Measurements from ENCODE around the gene PSME2. TPM values are rescaled to one million over a fixed set of nuclear protein-coding genes. Genes with fewer than 3 reads are reported as not detected.

The PSME2 gene
- polyA plus RNA-seq, 1 experiment: 165 TPM

DNA sequence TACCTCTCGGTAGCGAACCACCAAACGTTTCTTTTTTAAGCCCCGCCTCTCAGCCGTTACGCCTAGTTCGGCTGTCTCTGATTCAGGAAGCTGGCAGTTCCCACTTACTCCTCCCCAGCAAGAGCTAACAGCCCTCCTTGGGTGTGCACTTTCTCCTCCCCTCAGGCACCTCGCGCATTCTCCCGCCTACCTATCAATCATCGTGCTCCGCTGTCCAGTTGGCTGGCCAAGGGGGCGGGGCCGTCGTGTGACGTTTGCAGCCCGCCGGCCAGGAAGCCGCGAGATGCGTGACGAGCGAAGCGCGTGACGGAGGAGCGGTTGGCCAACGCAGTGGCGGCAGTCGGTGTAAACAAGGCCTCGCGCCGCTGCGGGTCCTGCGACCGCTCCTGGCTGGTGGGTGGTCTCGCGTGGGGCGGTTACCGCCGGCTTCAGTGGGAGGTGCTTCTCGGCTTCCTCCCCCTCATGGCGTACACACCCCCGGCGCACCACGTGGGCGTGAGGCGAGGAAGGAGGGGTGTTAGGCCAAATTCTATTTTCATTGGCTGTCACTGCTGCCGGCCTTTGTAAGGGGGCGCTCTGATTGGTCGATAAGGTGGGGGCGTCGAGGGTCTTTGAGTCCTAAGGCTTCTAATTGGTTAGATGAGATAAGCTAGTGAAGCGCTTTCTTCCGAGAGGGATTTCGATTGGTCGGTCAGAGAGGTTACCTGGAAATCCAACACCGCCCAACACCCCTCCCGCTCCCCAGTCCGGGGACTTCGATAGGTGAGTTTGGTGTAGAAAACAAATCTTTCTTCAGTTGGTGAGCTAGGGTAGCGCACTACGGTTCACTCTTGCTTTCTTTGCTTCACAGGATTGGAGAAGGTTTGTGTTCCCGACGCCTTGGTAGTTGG, 31.6 kb downstream of the PSME2 start, which contains the start of the genes DCAF11 and NRL:
DCAF11 (plus strand) TSS at position 246 of the 890 bp plus-strand sequence. CDS start 818 bp downstream, outside the sequence.
NRL (minus strand) TSS at position 418 of the 890 bp plus-strand sequence. CDS start 32,101 bp downstream, outside the sequence.
- TF ChIP-seq, protein P1, sequence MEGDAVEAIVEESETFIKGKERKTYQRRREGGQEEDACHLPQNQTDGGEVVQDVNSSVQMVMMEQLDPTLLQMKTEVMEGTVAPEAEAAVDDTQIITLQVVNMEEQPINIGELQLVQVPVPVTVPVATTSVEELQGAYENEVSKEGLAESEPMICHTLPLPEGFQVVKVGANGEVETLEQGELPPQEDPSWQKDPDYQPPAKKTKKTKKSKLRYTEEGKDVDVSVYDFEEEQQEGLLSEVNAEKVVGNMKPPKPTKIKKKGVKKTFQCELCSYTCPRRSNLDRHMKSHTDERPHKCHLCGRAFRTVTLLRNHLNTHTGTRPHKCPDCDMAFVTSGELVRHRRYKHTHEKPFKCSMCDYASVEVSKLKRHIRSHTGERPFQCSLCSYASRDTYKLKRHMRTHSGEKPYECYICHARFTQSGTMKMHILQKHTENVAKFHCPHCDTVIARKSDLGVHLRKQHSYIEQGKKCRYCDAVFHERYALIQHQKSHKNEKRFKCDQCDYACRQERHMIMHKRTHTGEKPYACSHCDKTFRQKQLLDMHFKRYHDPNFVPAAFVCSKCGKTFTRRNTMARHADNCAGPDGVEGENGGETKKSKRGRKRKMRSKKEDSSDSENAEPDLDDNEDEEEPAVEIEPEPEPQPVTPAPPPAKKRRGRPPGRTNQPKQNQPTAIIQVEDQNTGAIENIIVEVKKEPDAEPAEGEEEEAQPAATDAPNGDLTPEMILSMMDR (IDR thresholded peaks at IDR 0.05; ENCODE audit: insufficient read depth, low read depth, low read length): no peak
- H3K27me3 ChIP-seq (ENCODE audit: control insufficient read depth, insufficient read depth, low read length): no peaks in the 10 kb centered on the region
- peak; percentile 99 for DNase-seq (ENCODE audit: low read depth)
- H3K36me3 ChIP-seq (ENCODE audit: control insufficient read depth, insufficient read depth, low read length): peaks cover 11% of the 10 kb centered on the region
- CTCF ChIA-PET: interaction anchor here (1.0 to 2.6 kb wide), 7 partner anchors 21 to 317 kb away, joined by 3 to 15 read pairs (median 4); partner anchors contain the start of genes IRF9 and PCK2
- POLR2A ChIA-PET: interaction anchor here (0.6 to 1.2 kb wide), 6 partner anchors 9 to 317 kb away, joined by 3 to 6 read pairs (median 4); partner anchors contain the start of genes PCK2, PSME1, PSME2 and RNF31
- peak within 1 kb of the TSS; percentile 70 for H3K4me3 ChIP-seq (ENCODE audit: low read depth, low read length)

DNA sequence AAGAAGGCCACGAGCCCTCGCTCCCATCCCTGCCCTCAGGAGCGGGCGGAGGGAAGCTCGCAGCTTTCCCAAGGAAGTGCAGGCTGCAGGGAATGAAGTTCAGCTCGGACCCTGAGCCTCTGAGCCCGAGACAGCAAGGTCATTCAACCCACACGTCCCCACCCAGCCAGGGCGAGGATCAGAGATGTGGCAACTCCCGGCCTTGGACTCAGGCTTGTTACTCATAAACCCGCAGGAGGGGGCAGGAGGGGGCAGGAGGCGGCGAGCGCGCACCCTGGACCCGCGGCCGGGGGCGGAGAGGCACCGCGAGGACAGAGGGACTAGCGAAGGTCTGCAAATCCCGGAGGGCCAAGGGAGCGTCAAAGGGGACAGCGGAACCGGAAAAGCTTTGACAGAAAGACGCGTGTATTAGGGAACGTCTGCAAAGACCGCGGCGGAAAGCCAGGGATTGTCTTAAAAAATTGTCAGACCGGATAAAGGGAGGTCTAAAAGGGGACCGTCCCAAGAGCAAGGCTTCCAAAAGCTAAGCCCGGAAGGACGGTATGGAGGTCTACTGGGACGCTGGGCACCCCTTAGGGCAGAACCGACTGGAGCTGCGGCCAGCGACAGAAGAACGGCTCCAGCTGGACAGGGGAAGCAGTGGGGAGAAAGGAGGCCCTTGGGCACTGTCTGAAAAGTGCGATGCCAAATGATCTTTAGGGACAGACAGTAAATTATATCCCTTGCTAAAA, 32.4 kb downstream of the PSME2 start:
- peak; percentile 54 for DNase-seq (ENCODE audit: low read depth)
- H3K36me3 ChIP-seq (ENCODE audit: control insufficient read depth, insufficient read depth, low read length): peaks cover 7% of the 10 kb centered on the region; the same call in 1 of the 2 replicates
- ChIA-PET POLR2A (interaction anchor here (0.5 to 1.2 kb wide), 7 partner anchors 8 to 1131 kb away, joined by 3 to 6 read pairs (median 4); partner anchors contain the start of genes AJUBA, PCK2, PSME2 and RNF31), CTCF (interaction anchor here (1.0 to 2.6 kb wide), 6 partner anchors 20 to 317 kb away, joined by 3 to 15 read pairs (median 6); partner anchors contain the start of genes IRF9 and PCK2)
- TF ChIP-seq, protein P1 (IDR thresholded peaks at IDR 0.05; ENCODE audit: insufficient read depth, low read depth, low read length): no peak
- H3K27me3 ChIP-seq (ENCODE audit: control insufficient read depth, insufficient read depth, low read length): no peaks in the 10 kb centered on the region
- peak overlapping the region; percentile 59 for H3K4me3 ChIP-seq (ENCODE audit: low read depth, low read length)

GRCh38 chr14:24113379-24113800, 33.0 kb downstream of the PSME2 start:
- POLR2A ChIA-PET: interaction anchor here (0.5 to 1.1 kb wide), 2 partner anchors 18 to 1131 kb away, joined by 3 to 4 read pairs; partner anchors contain the start of gene AJUBA
- TF ChIP-seq, protein P1 (IDR thresholded peaks at IDR 0.05; ENCODE audit: insufficient read depth, low read depth, low read length): no peak
- H3K27me3 ChIP-seq (ENCODE audit: control insufficient read depth, insufficient read depth, low read length): no peaks in the 10 kb centered on the region
- CTCF ChIA-PET: interaction anchor here (2.3 to 2.6 kb wide), 3 partner anchors 47 to 184 kb away, joined by 7 to 15 read pairs (median 11); partner anchors contain the start of gene IRF9
- DNase-seq (ENCODE audit: low read depth): no peak
- H3K4me3 ChIP-seq (ENCODE audit: low read depth, low read length): peak overlapping the region; percentile 59
- H3K36me3 ChIP-seq (ENCODE audit: control insufficient read depth, insufficient read depth, low read length): peaks cover 2% of the 10 kb centered on the region; the same call in 1 of the 2 replicates

DNA sequence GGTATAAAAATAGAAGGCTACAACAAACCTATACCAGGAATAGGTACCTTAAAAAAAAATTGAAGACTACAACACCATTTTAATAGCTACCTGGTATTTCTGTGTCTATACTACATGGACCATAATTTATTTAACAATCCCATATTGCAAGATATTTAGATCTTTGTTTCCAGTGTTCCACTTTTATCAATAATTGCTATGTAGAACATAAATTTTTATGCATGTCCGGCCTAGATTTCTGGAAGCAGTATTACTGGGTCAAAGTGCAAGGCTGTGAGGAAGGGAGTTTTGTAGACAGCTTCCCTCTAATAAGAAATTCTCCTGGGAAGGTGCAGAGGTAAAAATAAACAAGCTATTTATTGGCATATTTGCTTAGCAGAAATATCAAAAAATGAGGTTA, 35.9 kb downstream of the PSME2 start:
- no peaks in the 10 kb centered on the region for H3K27me3 ChIP-seq (ENCODE audit: control insufficient read depth, insufficient read depth, low read length)
- H3K4me3 ChIP-seq (ENCODE audit: low read depth, low read length): no peak overlapping the region
- TF ChIP-seq, protein P1 (IDR thresholded peaks at IDR 0.05; ENCODE audit: insufficient read depth, low read depth, low read length): no peak
- CTCF ChIA-PET: interaction anchor here (0.6 to 8.8 kb wide), 12 partner anchors 15 to 924 kb away, joined by 3 to 136 read pairs (median 4); partner anchors contain the start of genes CARMIL3, PCK2 and PSME1
- no peak for DNase-seq (ENCODE audit: low read depth)
- no peaks in the 10 kb centered on the region for H3K36me3 ChIP-seq (ENCODE audit: control insufficient read depth, insufficient read depth, low read length)
- POLR2A ChIA-PET: no interaction called here

Measured in BJ (cell line).